ENCODE measurements around the gene LRRC23. TPM values are rescaled to one million over a fixed set of nuclear protein-coding genes. Genes with fewer than 3 reads are reported as not detected.

LRRC23 gene
- total and polyA plus RNA-seq, 9 of the 15 experiments (the other 6 are each of a cell fraction or from before 2014, with no cell fraction given): 2.2 to 7.0 (median 3.0) TPM

GRCh38 chr12:6904280-6905276 is at the start of gene LRRC23 (continued):
- TF ChIP-seq, protein P1, sequence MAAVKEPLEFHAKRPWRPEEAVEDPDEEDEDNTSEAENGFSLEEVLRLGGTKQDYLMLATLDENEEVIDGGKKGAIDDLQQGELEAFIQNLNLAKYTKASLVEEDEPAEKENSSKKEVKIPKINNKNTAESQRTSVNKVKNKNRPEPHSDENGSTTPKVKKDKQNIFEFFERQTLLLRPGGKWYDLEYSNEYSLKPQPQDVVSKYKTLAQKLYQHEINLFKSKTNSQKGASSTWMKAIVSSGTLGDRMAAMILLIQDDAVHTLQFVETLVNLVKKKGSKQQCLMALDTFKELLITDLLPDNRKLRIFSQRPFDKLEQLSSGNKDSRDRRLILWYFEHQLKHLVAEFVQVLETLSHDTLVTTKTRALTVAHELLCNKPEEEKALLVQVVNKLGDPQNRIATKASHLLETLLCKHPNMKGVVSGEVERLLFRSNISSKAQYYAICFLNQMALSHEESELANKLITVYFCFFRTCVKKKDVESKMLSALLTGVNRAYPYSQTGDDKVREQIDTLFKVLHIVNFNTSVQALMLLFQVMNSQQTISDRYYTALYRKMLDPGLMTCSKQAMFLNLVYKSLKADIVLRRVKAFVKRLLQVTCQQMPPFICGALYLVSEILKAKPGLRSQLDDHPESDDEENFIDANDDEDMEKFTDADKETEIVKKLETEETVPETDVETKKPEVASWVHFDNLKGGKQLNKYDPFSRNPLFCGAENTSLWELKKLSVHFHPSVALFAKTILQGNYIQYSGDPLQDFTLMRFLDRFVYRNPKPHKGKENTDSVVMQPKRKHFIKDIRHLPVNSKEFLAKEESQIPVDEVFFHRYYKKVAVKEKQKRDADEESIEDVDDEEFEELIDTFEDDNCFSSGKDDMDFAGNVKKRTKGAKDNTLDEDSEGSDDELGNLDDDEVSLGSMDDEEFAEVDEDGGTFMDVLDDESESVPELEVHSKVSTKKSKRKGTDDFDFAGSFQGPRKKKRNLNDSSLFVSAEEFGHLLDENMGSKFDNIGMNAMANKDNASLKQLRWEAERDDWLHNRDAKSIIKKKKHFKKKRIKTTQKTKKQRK (IDR thresholded peaks at IDR 0.05; ENCODE audit: borderline replicate concordance, low read depth, low read length): no peak
- TF ChIP-seq NR2F6 (CRISPR knock-in tag; IDR thresholded peaks at IDR 0.05) (no peak), TFAP4 (CRISPR knock-in tag; IDR thresholded peaks at IDR 0.05; ENCODE audit: borderline replicate concordance) (peak; percentile 61; the same call in 1 of the 2 replicates), ZBTB2 (IDR thresholded peaks at IDR 0.05) (no peak), SRSF3 (IDR thresholded peaks at IDR 0.05; ENCODE audit: insufficient read depth, low read length) (no peak), SPI1 (IDR thresholded peaks at IDR 0.05; ENCODE audit: borderline replicate concordance, low read depth, low read length) (no peak), PHF8 (IDR thresholded peaks at IDR 0.05; ENCODE audit: borderline replicate concordance, low read length) (peak; percentile 66; the same call in 1 of the 2 replicates), SP1 (CRISPR knock-in tag; IDR thresholded peaks at IDR 0.05) (peak; percentile 65; the same call in 1 of the 2 replicates), ZHX1 (conservative IDR thresholded peaks at IDR 0.05; ENCODE audit: low read length) (no peak), SAP30 (IDR thresholded peaks at IDR 0.05; ENCODE audit: borderline replicate concordance, insufficient read depth, low read depth, low read length, poor library complexity, severe bottlenecking) (peak; percentile 43), ZNF551 (CRISPR knock-in tag; IDR thresholded peaks at IDR 0.05) (no peak), HDAC2 (IDR thresholded peaks at IDR 0.05) (no peak), NFIC (IDR thresholded peaks at IDR 0.05) (no peak), ZFX (CRISPR knock-in tag; IDR thresholded peaks at IDR 0.05) (peak; percentile 66), KLF10 (CRISPR knock-in tag; IDR thresholded peaks at IDR 0.05) (no peak), ZNF175 (CRISPR knock-in tag; IDR thresholded peaks at IDR 0.05; ENCODE audit: low read depth) (no peak), SAFB (IDR thresholded peaks at IDR 0.05; ENCODE audit: borderline replicate concordance, low read depth, low read length) (no peak), LARP7 (IDR thresholded peaks at IDR 0.05) (no peak)
